Uterus (tissue), 2 donors: Measurements from ENCODE around the gene AUTS2.

Experiments used
- POLR2A ChIP-seq, 2 donors: fragments of 450-650 bp; IDR thresholded peaks; one replicate each; pipeline ENCODE4 v1.6.1; 2016; ENCODE audit warnings: antibody characterized with exemption in 2 of 2, mild to moderate bottlenecking in 1 of 2, moderate library complexity in 1 of 2
- TF ChIP-seq, protein P1 (sequence below), 4 experiments: fragments of 200-600 bp in 2 of 4; fragments of 450-650 bp in 2 of 4; sonication (generic) in 2 of 4; IDR thresholded peaks; one replicate each; pipeline ENCODE4 v1.5.1; 2016 to 2019; ENCODE audit warnings: antibody characterized with exemption in 4 of 4, mild to moderate bottlenecking in 2 of 4, moderate library complexity in 1 of 4

DNA sequence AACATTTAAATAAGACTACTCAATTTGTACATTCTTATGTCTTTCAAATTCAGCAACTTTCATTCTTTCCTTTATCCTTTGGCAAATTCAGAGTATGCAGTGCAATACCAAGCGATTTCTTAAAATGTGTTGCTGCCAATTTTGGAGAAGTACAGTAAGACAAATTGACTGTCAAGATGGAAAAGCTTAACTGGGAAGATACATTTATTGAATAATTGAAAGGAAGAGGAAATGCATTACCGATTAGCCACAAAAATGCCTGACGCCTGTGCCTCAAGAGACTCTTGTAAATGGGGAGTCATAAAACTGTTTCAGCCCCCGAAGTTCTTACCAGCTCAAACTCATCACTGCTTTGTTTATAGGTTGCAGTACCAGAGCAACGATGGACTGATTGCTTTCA, 1160.4 kb downstream of the AUTS2 start:
- TF ChIP-seq, protein P1, sequence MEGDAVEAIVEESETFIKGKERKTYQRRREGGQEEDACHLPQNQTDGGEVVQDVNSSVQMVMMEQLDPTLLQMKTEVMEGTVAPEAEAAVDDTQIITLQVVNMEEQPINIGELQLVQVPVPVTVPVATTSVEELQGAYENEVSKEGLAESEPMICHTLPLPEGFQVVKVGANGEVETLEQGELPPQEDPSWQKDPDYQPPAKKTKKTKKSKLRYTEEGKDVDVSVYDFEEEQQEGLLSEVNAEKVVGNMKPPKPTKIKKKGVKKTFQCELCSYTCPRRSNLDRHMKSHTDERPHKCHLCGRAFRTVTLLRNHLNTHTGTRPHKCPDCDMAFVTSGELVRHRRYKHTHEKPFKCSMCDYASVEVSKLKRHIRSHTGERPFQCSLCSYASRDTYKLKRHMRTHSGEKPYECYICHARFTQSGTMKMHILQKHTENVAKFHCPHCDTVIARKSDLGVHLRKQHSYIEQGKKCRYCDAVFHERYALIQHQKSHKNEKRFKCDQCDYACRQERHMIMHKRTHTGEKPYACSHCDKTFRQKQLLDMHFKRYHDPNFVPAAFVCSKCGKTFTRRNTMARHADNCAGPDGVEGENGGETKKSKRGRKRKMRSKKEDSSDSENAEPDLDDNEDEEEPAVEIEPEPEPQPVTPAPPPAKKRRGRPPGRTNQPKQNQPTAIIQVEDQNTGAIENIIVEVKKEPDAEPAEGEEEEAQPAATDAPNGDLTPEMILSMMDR (IDR thresholded peaks at IDR 0.05), result no peak
- no peak for TF ChIP-seq POLR2A (IDR thresholded peaks at IDR 0.05)
